ENCODE data around the gene OTOR. TPM values are rescaled to one million over a fixed set of nuclear protein-coding genes. Genes with fewer than 3 reads are reported as not detected.

OTOR gene, protein sequence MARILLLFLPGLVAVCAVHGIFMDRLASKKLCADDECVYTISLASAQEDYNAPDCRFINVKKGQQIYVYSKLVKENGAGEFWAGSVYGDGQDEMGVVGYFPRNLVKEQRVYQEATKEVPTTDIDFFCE
- total RNA-seq = 0.21 TPM

- no peak for DNase-seq
Measured at GRCh38 chr20:16748308-16748900, at the start of gene OTOR. TSS of gene OTOR (plus strand) at chr20:16748358. CDS start at chr20:16748402, 44 bp downstream.

GRCh38 chr20:16699293-16699692, 48.9 kb upstream of the OTOR start:
- DNase-seq = peak; percentile 59

DNA sequence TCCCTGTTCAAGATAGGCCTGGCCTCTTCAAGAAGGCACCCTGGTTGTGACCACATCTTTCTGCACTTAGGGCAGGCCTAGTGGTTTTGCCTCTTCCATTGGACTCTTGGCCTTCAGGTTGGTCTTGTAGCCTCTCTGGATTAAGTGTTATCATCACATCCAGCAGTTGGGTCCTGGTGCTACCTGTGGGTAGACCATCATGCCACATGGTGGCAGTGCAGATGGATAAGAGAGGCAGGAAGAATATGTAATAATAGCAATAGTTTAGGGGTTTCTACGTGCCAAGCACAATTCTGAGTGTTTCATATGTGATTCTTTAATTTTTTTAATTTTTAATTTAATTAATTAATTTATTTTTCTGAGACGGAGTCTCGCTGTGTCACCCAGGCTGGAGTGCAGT, 46.9 kb upstream of the OTOR start:
- peak; percentile 35 for DNase-seq

GRCh38 chr20:16703570-16703969, 44.6 kb upstream of the OTOR start:
- DNase-seq = no peak

GRCh38 chr20:16707674-16708073, 40.5 kb upstream of the OTOR start:
- DNase-seq = no peak

- no peak for DNase-seq
Measured at GRCh38 chr20:16708602-16709001, 39.6 kb upstream of the OTOR start.

GRCh38 chr20:16709017-16709416, 39.1 kb upstream of the OTOR start:
- DNase-seq = no peak

DNA sequence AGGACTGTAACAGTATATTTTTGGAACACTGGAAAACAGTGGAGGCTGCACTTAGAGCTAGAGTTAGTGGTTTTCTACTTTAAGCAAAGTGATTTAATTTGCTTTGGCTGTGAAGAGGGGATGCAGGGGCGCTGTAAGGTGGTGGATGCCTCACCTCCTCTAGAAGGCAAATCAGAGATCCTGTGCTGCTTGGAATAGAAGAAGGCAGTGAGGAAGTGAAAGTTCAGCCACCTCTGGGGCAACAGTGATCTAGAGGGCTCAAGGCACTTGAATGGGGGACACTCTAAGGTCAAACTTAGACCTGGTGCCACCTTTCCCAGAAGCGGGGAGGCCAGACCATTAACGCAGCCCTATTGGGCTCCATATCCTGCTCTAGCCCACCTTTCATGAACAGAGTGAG, 37.4 kb upstream of the OTOR start:
- DNase-seq = no peak

GRCh38 chr20:16711661-16712258, 36.4 kb upstream of the OTOR start:
- DNase-seq = no peak

- peak; percentile 58 for DNase-seq
Measured at GRCh38 chr20:16712511-16712947, 35.6 kb upstream of the OTOR start.

GRCh38 chr20:16713066-16713465, 35.1 kb upstream of the OTOR start:
- peak; percentile 78 for DNase-seq

DNA sequence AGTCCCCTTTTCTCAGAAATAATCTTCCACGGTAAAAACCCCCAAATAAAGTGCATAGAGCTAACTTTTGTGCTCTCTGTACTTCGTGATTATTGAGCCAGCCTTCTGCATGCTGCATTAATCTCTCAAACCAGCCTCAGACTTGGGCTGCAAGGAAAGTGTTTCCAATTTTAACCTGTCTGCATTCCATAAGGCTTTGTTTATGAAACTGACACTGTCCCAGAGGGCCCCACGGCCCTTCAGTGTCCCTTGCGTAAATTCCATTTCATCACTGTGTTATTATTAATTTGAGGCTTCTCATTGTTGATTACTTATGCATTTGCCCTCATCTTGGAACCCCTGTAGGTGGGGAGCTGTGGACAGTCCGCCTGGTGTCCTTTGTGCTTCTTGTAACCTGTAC, 33.9 kb upstream of the OTOR start:
- DNase-seq = peak; percentile 57

- peak; percentile 92 for DNase-seq
Measured at GRCh38 chr20:16714751-16715150, 33.4 kb upstream of the OTOR start.

- no peak for DNase-seq
Measured at GRCh38 chr20:16719421-16719820, 28.7 kb upstream of the OTOR start.

DNA sequence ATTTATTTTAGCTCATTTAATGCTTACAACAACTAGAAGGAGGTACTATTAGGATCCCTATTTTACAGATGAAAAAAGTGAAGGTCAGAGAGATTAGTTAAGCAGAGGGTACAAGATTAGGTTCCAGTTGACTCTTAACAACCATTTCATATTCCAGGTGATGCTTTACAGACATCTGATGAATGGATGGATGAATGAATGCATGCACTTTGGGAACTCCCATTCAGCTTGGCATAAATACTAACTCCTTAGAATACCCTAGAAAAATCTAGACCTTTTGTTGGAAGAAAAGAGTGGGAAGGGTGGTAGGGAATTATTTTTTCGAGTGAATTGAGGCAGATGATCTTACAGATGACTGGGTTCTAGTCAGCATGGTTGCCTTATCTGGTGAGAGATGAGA, 19.1 kb upstream of the OTOR start:
- DNase-seq = no peak

- DNase-seq = peak; percentile 98
Measured at GRCh38 chr20:16729565-16730460, 18.3 kb upstream of the OTOR start, which contains the start of gene SNRPB2. TSS of gene SNRPB2 (plus strand) at chr20:16730026. CDS start at chr20:16731703, 1,677 bp downstream.

- no peak for DNase-seq
Measured at GRCh38 chr20:16732506-16733152, 15.5 kb upstream of the OTOR start.

GRCh38 chr20:16740365-16741072, 7.6 kb upstream of the OTOR start:
- DNase-seq = no peak

GRCh38 chr20:16744178-16744807, 3.9 kb upstream of the OTOR start:
- DNase-seq = no peak

- no peak for DNase-seq
Measured at GRCh38 chr20:16745204-16745603, 3.0 kb upstream of the OTOR start.

- no peak for DNase-seq
Measured at GRCh38 chr20:16747291-16747811, 807 bp upstream of the OTOR start.
